ENCODE measurements around the gene PSMD13.

PSMD13 gene

DNA sequence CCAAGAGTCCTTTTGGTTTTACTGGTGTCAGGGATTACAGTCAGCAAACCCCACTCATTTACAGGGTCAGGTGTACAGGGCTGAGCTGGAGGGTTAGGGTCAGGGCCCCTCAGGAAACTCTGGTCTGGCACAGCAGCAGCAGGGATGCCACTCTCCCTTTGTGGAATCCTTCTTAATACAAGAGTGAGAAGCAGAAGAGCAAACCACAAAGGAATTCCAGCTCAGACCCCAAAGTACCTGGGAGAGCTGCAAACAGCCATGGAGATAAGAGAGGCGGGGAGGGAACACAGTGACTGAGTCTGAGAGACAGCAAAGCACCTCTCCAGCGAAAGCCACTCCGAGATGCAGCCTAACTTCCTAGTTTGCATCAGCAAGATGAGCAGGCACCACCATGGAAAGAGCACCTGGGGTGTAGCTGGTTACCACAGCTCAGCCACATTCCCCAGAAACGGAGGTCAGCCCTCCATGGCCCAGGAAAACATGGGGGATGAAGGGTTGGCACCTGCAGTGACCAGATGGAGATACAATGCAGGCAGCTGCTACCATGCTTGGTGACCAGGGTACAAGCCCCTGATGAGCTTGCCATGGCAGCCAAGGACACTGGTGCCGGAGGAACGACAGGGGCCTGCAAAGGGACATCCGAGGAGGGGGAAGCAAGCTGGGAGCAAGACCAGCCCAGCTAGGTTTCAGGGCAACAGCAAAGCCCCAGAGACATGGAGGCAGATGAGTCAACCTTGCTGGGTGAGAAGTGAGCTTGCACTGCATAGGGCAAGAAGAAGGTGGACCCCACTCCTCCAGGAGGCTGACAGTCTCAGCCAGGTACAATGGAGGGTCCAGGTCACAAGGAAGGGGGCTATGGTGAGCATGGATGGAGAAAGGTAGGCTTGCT lies 33.5 kb upstream of the PSMD13 start:
- H3K4me2 ChIP-seq (ENCODE audit: low read length): no peak overlapping the region
- H3K9ac ChIP-seq (ENCODE audit: low read length): no peak overlapping the region
- no peaks in the 10 kb centered on the region for H3K27me3 ChIP-seq (ENCODE audit: low read depth, low read length)
- no peak overlapping the region for H2AFZ ChIP-seq (ENCODE audit: low read depth, low read length)
- no peaks in the 10 kb centered on the region for H3K9me3 ChIP-seq (ENCODE audit: insufficient read depth, low read length)
- H3K36me3 ChIP-seq (replicated peaks; ENCODE audit: low read depth, low read length): peaks cover 19% of the 10 kb centered on the region
- no peak overlapping the region for H3K4me3 ChIP-seq (ENCODE audit: low read length)
- H4K20me1 ChIP-seq (ENCODE audit: insufficient read depth, low read length): peaks cover 16% of the 10 kb centered on the region
- no peak overlapping the region for H3K27ac ChIP-seq (ENCODE audit: low read length)
- peaks cover 29% of the 10 kb centered on the region for H3K79me2 ChIP-seq (ENCODE audit: low read length)
- TF ChIP-seq, protein P1, sequence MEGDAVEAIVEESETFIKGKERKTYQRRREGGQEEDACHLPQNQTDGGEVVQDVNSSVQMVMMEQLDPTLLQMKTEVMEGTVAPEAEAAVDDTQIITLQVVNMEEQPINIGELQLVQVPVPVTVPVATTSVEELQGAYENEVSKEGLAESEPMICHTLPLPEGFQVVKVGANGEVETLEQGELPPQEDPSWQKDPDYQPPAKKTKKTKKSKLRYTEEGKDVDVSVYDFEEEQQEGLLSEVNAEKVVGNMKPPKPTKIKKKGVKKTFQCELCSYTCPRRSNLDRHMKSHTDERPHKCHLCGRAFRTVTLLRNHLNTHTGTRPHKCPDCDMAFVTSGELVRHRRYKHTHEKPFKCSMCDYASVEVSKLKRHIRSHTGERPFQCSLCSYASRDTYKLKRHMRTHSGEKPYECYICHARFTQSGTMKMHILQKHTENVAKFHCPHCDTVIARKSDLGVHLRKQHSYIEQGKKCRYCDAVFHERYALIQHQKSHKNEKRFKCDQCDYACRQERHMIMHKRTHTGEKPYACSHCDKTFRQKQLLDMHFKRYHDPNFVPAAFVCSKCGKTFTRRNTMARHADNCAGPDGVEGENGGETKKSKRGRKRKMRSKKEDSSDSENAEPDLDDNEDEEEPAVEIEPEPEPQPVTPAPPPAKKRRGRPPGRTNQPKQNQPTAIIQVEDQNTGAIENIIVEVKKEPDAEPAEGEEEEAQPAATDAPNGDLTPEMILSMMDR (IDR thresholded peaks at IDR 0.05; ENCODE audit: low read depth, low read length): no peak
- no peak for TF ChIP-seq EZH2phosphoT487 (IDR thresholded peaks at IDR 0.05; ENCODE audit: low read depth)
- peaks cover 12% of the 10 kb centered on the region for H3K4me1 ChIP-seq (ENCODE audit: low read length)

DNA sequence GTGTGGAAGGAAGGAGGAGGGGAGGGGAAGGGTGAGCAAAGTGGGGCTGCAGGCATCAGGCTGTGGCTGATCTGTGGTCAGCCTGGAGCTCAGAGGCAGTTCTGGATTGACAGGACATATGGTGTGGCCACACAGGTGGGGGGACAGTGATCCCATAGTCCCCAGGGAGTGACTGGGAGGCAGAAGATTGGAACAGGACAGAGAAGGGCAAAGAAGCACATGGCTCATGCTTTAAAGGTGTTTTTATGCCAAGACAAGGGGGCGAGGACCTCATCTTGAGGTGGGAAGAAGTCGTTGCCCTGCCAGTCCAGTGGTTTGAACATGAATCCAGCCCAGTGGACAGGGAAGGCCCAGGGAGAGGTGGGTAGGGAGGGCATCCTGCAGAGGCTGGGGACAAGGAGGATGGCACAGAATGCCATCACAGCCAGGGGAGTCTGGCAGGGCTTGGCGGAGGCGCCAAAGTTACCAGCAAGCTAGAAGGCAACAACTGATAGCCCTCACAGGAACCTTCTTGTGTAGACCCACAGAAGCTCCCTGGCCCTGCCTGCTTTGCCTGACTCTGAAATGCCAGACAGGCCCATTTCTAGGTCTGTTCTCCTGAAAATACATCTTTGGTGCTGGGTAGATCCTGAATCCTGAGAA lies 32.7 kb upstream of the PSMD13 start:
- Histone ChIP-seq H3K27ac (ENCODE audit: low read length) (no peak overlapping the region), H3K4me2 (ENCODE audit: low read length) (no peak overlapping the region), H3K36me3 (replicated peaks; ENCODE audit: low read depth, low read length) (peaks cover 19% of the 10 kb centered on the region), H4K20me1 (ENCODE audit: insufficient read depth, low read length) (peaks cover 16% of the 10 kb centered on the region), H3K79me2 (ENCODE audit: low read length) (peaks cover 36% of the 10 kb centered on the region), H3K9ac (ENCODE audit: low read length) (no peak overlapping the region), H3K4me1 (ENCODE audit: low read length) (peaks cover 12% of the 10 kb centered on the region), H3K27me3 (ENCODE audit: low read depth, low read length) (no peaks in the 10 kb centered on the region), H3K4me3 (ENCODE audit: low read length) (no peak overlapping the region), H2AFZ (ENCODE audit: low read depth, low read length) (no peak overlapping the region), H3K9me3 (ENCODE audit: insufficient read depth, low read length) (no peaks in the 10 kb centered on the region)
- no peak for TF ChIP-seq EZH2phosphoT487 (IDR thresholded peaks at IDR 0.05; ENCODE audit: low read depth)
- TF ChIP-seq, protein P1 (IDR thresholded peaks at IDR 0.05; ENCODE audit: low read depth, low read length): no peak

DNA sequence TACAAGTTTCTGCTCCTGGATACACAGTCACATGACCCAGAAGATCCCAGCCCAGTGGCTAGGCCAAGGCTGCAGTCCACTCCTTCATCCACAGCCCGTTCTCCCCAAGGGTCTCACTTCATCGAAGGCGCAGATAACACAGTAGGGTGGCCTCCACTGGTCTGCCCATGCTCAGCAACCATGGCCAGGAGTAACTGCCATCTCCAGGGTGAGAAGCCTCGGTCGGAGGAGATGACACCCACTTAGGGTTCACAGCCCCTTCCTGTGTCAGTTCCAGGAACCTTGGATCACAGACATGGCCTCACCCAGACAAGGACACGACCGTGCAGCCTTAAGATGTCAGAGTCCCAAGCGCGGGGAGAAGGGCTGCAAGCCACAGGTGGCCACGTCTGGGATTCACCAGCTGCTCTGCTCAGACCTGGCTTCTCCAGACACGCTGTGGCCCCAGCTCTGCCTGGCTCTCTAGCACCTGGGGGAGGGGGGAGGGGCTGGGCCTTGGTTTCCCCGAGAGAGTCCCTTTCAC lies 32.1 kb upstream of the PSMD13 start:
- Histone ChIP-seq H3K79me2 (ENCODE audit: low read length) (peaks cover 42% of the 10 kb centered on the region), H3K27me3 (ENCODE audit: low read depth, low read length) (no peaks in the 10 kb centered on the region), H2AFZ (ENCODE audit: low read depth, low read length) (no peak overlapping the region), H3K4me1 (ENCODE audit: low read length) (peaks cover 17% of the 10 kb centered on the region), H3K9ac (ENCODE audit: low read length) (no peak overlapping the region), H3K4me2 (ENCODE audit: low read length) (no peak overlapping the region), H3K4me3 (ENCODE audit: low read length) (no peak overlapping the region), H3K9me3 (ENCODE audit: insufficient read depth, low read length) (no peaks in the 10 kb centered on the region), H4K20me1 (ENCODE audit: insufficient read depth, low read length) (peaks cover 16% of the 10 kb centered on the region), H3K27ac (ENCODE audit: low read length) (no peak overlapping the region), H3K36me3 (replicated peaks; ENCODE audit: low read depth, low read length) (peaks cover 22% of the 10 kb centered on the region)
- no peak for TF ChIP-seq EZH2phosphoT487 (IDR thresholded peaks at IDR 0.05; ENCODE audit: low read depth)
- TF ChIP-seq, protein P1 (IDR thresholded peaks at IDR 0.05; ENCODE audit: low read depth, low read length): no peak

Measured in OCI-LY3 (cell line).